ENCODE measurements around the gene CDA. TPM values are rescaled to one million over a fixed set of nuclear protein-coding genes. Genes with fewer than 3 reads are reported as not detected.
"Not testable (repeated sequence)": the region's sequence is repeated elsewhere in the genome, so short reads cannot be mapped to it uniquely, and the experiment has no call there.

CDA gene
- total RNA-seq, 1 donor from 2014 or later, result 3.5 TPM

DNA sequence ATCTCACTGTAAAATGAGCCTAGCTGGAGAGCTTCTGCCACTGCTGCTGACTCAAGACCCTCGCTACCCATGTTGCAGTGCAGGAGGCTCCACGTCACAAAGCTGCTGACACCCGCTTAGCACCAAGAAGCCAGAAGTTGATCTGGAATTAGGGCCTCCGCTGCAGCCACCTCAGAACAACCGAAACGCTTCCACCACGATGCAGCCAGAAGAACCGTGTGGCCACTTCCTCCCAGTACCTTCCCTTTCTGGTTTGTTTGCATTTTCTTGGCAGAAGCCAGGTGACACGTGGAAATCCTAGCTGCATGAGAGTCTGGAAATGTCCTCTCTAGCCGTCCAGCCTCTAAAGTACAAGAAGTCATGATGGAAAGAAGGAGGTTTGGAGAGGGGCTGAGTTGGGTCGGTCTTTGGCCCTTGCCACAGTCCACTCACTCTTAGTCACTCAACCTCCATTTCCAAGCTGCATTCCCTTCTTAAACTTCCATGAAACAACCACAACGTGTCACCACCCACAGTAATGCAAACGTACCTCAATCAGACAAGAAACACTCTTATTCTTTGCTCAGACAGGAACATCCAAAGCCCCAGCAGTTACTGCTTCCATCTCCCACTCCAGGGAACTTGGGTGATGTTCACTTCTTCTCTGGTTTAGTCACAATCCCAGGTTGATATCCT lies 10.0 kb upstream of the CDA start:
- ATAC-seq (ENCODE audit: poor library complexity) (no peak), DNase-seq (no peak)
- intact Hi-C loops (cut with DNase I), result no loop called here

DNA sequence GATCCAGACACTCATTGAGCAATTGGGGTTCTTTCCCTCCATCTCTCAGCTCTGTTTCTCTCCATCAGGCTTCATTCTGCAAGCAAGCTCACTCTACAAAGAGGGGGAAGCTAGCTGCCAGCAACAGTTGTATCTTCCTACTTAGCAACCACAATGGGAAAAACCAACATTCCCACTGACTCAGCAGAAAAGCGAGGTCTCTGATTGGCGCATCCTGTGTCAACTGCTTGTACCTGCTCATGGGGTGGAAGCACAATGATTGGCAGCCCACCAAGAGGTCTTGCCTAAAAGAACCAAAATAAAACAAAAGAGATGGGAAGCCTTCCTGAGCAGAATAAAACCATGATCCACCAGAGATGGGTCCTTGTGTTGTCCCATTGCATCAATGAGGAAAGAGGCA lies 4.0 kb upstream of the CDA start:
- DNase-seq (no peak), ATAC-seq (ENCODE audit: poor library complexity) (no peak)
- intact Hi-C loops (cut with DNase I), result loop anchor here (5.0 kb wide), 1 partner anchor 47 kb away; the partner anchor contains the start of gene PINK1

DNA sequence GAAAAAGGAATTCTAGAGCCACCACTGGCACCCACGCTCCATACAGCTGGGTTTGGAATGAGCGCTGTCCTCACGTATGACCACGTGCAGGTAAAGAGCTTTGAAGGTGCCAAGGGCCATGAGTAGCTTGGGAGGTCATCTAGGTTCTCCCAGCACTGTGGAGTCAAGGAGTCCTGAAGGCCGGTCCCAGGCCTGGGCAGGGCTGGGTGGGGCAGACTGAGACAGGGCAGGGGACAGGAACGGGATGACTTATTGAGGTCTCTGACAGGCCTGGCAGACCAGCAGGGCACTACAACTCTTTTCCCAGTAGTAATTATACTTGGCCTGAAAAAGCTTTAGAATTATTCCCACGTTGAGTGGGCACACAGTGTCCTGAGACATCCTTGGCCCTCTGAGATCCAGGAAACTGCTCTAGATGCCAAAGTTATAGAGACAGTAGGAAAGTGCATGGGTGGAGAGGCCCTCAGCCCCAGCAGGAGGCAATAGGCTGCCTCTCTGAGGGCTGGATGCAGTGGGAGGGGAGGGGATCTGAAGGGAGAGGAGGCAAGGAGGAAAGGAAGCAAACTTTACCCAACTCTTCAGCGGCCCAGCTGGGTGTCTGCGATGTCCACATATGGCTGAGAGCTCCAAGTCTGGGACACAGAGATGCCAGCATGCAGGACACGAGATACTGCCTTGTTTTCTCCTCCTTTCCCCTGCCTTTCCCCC lies 1.8 kb upstream of the CDA start:
- no peak for ATAC-seq (ENCODE audit: poor library complexity)
- no peak for DNase-seq
- intact Hi-C loops (cut with DNase I), result loop anchor here (5.0 kb wide), 1 partner anchor 45 kb away; the partner anchor contains the start of gene PINK1

DNA sequence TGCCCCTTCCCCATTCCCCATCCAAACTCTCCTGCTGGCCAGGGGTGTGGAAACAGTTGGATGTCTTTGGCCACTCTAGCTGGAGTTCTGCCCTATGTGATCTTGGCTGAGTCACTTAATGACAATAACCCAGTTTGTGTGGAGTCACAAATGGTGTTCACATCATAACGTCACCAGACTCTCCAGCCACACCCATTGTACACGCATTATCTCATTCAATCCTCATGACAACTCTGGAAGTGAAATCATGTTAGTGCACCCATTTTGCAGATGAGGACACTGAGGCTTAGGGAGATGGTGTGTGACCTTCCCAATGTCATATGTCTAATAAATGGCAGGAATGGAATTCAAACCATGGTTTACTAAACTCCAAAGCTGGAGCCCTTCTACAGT lies 1.2 kb upstream of the CDA start:
- no peak for DNase-seq
- ATAC-seq (ENCODE audit: poor library complexity), result peak; percentile 69
- intact Hi-C loops (cut with DNase I), result loop anchor here (5.0 kb wide), 1 partner anchor 45 kb away; the partner anchor contains the start of gene PINK1

DNA sequence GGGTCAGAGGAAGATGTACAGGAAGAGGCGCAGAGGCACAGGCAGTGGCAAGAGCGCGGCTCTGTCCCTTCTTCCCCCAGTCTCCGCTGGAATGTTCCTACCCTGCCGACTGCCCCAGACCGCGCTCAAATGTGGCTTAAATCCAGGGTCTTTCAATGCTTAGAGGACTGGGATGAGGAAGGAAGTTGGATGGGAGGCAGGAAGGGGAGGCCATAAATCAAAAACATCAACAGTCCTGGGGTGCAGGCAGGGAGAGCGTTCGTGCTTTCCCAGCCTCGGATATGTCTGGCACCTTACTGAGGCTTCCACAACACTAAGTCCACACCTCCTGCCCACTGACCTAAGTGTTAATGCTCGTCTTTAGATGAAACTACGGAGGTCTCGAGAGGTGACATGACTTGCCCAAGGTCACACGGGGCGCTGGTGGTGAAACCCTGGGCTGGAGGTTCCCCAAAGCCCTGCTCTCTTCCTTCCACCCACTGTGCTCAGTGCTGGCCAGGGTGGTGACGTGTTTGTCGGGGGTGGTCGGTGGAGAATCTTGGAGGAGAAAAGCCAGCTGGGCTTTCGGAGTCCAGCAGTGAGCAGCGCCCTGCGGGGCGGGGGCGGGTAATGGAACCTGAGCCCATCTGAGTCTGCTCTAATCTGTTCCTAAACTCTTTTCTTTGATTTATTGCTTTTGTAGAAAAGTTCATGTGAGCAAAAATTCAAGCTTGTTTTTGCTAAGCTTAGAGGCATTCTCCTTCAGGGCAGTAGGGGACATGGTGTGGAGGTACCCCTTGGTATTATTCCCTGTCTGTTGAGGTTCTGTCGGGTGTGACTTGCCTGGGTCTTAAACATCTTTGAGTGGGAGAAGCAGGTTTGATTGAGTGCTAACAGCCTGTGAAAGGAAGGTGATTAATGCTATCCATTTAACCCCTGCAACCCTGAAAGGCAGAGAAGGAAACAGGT lies 708 bp downstream of the CDA start:
- DNase-seq, result peak; percentile 72
- intact Hi-C loops (cut with DNase I), result loop anchor here (5.0 kb wide), 1 partner anchor 43 kb away; the partner anchor contains the start of gene PINK1
- ATAC-seq (ENCODE audit: poor library complexity), result peak; percentile 67

DNA sequence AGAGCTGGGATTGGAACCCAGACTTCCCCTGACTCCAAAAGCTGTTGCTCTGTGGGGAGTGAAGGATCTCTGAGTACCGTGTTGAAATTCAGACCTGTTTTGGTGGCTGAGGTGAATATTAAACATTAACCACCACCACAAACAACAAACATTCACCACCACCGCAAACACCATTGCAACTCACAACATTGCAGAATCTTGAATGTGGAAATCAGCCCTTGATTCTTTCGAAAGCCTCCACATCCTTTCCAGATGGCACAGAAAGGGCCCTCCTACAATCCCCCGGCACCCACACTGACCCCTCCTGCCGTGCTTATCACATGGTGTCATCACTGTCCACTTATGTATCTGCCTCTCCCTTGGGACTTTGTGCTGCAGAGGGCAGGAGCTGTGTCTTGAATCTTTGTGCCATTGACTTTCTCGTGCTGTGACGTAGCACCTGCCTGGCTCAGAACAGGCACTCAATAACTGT lies 1.4 kb downstream of the CDA start:
- DNase-seq (no peak), ATAC-seq (ENCODE audit: poor library complexity) (peak; percentile 15)
- intact Hi-C loops (cut with DNase I), result no loop called here

DNA sequence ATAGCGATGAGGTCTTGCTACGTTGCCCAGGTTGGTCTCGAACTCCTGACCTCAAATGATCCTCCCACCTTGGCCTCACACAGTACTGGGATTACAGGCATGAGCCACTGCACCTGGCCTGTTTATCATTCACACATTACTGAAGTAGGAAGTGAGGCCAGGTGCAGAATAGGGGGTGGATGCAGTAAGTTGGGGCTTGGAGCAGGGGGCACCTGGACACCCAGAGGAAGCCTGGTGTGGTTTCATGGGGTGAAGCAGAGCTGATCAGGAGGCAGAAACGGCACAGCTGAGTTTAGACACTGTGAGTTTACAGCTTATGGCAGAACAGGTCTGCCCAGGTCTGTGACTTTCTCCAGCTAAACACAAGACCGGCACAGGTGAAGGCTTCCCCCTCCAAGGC lies 4.9 kb downstream of the CDA start:
- ATAC-seq (ENCODE audit: poor library complexity), result no peak
- intact Hi-C loops (cut with DNase I), result no loop called here
- no peak for DNase-seq

DNA sequence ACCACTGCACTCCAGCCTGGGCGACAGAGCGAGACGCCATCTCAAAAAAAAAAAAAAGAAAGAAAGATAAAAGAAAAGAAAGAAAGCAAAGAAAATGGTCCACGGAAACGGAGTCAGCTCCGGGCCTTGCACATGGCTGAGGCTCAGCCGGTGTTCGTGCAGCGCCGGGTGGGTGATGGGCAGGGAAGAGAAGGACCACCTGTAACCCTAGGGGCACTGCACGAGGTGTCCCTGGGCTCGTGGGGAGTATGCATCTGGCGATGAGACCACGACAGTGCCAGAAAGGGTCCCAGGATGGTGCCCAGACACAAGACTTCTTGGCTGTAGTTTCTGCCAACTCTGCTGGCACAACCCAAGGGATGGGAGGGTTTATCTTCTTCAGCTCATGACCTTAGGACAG lies 5.8 kb downstream of the CDA start:
- DNase-seq, result no peak
- intact Hi-C loops (cut with DNase I), result no loop called here
- ATAC-seq (ENCODE audit: poor library complexity), result no peak

DNA sequence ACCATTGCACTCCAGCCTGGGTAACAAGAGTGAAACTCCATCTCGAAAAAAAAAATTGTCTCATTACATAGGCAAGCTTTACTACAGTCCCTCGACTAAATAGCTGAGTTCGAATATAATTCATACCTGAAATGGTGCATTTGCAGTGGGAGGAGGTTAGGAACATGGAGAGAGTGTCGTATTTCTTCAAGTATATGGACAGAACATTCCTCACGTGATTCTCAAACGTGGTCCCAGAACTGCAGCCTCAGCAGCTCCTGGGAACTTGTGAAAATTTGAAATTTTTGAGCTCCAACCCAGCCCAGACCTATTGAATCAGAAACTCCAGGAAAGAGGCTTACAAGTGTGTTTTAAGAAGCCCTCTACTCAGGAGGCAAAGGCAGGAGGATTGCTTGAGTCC lies 7.2 kb downstream of the CDA start:
- intact Hi-C loops (cut with DNase I), result no loop called here
- ATAC-seq (ENCODE audit: poor library complexity) (no peak), DNase-seq (no peak)

DNA sequence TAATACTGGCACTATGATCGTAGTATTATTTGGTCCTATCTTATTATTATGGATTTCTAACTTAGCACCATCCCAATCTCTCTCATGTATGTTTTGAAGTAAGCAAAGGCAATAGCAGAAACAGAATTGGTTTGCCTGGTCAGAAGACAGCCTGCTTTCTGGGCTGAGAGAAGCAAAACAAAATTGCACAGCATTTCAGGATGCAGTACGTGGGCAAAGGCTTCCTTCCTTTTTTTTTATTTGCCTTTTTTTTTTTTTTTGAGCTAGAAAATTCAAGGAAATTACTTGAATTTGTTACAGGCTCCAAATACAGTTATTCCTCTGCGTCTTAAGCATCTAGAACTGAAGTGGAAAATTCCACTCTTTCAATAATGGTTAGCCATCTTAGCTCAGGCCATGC lies 8.8 kb downstream of the CDA start:
- DNase-seq (no peak), ATAC-seq (ENCODE audit: poor library complexity) (no peak)
- intact Hi-C loops (cut with DNase I), result no loop called here

DNA sequence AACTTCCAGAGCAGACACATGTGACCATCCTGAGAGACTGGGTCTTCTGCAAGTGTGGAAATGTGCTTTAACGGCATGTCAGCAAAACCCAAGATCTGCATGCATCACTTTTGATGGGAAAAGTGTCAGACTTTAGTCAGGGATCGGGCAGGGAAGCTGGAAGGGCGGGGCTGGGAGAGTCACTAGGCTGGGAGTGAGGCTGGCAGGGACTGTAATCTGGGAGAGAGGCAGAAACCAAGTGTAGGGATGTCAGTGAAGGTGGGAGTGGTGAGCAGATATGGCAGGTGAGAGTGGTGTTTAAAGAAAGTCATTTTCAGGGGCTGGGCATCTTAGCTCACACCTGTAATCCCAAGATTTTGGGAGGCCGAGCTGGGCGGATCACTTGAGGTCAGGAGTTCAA lies 11.3 kb downstream of the CDA start:
- ATAC-seq (ENCODE audit: poor library complexity) (no peak), DNase-seq (no peak)
- intact Hi-C loops (cut with DNase I), result no loop called here

DNA sequence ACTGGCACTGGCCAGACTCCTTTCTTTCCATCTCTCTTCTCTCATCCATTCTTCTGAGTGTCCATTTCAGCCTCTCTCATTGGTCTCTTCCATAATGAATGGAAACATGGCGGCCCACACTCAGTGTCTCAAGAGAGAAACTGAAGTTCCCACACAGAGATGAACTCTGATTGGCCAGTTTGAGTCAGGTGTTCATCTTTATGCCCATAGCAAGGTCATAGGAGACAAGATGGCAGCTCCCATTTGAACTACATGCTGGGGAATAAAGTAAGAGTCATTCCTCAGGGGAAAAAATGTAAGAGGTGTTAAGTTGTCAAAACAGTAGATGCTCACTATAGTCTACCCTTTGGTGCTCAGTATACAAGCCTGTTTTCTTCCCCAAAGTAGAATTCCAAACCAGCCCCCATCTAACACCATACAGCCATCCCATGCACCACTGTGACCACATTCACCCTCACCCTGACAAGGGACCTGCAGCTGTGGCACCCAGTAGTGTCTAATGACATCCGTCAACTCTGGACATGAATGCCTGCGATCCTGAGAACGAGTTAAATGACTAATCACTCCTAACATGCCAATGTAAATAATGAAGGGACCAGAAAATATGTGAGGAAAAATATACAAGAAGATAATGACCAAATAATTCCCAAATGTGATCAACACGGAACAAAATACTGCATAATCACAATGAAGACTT lies 12.4 kb downstream of the CDA start:
- DNase-seq (no peak), ATAC-seq (ENCODE audit: poor library complexity) (no peak)
- intact Hi-C loops (cut with DNase I), result no loop called here

DNA sequence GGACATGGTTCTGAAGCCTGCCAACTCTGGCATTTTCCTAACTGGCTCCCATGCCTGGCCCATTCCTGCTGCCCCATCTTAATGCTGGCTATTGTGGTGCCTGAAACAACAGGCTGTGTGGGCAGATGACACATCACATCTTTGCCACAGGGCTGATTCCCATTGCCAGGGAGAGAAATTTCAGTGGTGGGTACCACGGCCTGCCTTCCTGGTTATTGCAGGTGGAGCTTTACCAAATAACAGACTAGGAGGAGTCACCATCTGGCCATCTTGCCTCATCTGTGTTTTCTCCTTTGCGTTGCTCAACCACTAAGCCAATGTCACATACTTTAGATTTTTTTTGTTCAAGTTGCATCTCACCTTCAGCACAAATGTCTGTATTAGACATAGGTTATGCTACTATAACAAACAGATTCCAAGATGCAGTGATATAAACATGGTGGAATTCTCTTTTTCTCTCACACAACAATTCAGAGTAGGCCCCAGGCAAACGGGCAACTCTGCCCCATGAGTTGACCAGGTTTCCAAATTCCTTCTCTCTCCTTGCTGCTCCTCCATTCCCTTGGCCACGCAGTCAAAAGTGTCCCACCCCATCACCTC lies 14.1 kb downstream of the CDA start:
- DNase-seq (no peak), ATAC-seq (ENCODE audit: poor library complexity) (no peak)
- intact Hi-C loops (cut with DNase I), result no loop called here

DNA sequence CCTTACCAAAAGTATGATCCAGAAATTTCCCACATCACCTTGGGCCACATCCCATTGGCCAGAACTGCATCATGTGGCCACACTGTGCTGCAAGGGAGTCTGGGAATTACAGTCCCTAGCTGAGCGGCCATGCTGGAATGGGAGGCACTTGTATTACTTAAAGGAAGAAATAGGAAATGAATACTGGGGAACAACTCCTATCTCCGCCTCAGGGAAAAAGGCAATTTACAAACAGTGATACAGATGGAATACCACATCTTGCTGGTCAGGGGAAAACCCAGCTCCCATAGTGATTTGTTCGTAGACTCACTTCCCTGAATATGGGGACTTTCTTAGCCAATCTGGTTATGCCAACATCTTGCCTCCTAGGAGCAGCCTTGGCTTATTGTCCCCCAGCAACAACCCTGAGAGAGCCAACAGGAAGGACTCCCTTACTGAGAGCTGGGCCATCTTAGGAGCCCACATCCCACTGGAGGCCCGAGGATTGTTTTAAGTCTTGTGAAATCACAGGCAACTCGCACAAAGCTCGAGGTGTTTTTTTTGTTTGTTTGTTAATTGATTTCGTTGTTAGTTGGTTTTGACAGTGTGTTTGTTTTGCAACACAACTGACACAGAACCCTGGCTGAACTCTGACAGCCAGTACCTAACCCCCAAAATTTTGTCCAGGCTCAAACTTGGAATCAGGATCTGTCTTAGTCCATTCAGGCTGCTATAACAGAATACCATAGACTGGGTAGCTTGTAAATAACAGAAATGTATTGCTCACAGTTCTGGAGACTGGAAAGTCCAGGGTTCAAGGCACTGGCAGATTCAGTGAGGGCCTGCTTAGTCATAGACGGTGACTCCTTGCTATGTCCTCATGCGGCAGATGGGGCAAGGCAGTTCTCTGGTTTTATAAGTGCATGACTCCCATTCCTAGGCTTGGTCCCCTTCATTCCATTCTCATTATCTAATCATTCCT lies 14.9 kb downstream of the CDA start:
- no peak for ATAC-seq (ENCODE audit: poor library complexity)
- intact Hi-C loops (cut with DNase I), result no loop called here
- DNase-seq, result no peak

DNA sequence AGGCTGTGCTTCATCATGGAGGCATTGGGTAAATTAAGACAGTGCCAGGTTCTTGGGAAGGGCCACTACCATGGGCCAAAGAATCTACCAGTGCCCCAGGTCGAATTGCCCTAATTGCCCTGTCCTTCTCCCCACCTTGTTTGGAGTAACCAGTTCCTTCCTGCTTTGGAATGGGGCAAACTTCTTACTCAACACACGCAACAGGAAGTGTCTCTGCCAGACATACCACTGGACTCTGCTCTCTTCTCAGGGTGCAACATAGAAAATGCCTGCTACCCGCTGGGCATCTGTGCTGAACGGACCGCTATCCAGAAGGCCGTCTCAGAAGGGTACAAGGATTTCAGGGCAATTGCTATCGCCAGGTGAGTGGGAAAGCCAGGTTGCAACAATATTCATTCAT lies 15.8 kb downstream of the CDA start:
- DNase-seq (no peak), ATAC-seq (ENCODE audit: poor library complexity) (no peak)
- intact Hi-C loops (cut with DNase I), result no loop called here

DNA sequence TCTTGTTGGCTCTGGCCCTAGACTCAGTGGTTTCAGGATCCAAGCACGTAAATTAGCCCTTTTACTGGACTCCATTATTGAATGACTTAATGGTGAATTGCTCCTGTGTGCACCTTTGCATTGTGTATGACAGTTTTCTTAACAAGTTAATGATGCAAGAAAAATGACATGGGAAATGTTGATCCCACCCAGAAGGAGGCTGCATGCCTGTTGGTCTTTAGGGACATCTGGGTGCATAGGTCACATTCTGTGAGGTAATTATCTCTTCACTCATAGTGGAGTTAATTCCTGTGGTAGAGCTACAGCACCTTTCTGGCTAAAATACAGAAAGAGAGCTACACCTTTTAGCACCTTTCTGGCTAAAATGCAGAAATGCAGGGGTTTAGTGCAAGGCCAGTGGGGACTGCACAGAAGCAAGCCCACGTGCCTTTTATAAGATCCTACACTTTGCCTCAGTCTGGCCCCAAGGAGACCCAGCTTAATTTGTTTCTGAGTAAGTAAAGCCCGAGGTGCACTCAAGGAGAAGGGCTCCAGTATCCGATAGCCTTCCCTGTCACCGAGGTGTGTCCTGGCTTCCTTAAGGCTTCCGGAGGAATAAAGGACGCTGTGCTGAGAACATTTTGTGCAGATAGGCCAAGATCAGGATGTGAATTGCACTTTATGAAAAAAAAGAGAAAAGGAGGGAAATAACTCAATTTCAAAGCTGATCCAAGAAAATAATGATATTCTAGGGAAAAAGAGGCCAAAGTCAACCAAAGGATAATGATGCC lies 18.1 kb downstream of the CDA start:
- DNase-seq; ATAC-seq (ENCODE audit: poor library complexity); intact Hi-C loops (cut with DNase I): not testable (repeated sequence)

Data from Right ventricle myocardium superior (tissue), 1 donor.